Astrocyte of the spinal cord (primary cell): Measurements from ENCODE around the gene ALDH1A2.

ENCODE experiments used
- DNase-seq: peaks from one replicate; pipeline ENCODE4 v3.0.0; 2011; ENCODE audit warnings: low read depth, low spot score
- H3K4me3 ChIP-seq: 2 replicates; pipeline ENCODE4 v1.5.1; 2011; ENCODE audit warnings: low read depth, mild to moderate bottlenecking, low read length, moderate library complexity
- in situ Hi-C: cut with HindIII; loops from 2 replicates; pipeline ENCODE4 v1.10.0; 2017; ENCODE audit warnings: low sequenced_read_pairs
- TF ChIP-seq, protein P1 (sequence below): IDR thresholded peaks from 2 replicates; pipeline ENCODE4 v1.5.1; 2012; ENCODE audit warnings: low read depth, mild to moderate bottlenecking, low read length, inconsistent platforms

The ALDH1A2 gene

DNA sequence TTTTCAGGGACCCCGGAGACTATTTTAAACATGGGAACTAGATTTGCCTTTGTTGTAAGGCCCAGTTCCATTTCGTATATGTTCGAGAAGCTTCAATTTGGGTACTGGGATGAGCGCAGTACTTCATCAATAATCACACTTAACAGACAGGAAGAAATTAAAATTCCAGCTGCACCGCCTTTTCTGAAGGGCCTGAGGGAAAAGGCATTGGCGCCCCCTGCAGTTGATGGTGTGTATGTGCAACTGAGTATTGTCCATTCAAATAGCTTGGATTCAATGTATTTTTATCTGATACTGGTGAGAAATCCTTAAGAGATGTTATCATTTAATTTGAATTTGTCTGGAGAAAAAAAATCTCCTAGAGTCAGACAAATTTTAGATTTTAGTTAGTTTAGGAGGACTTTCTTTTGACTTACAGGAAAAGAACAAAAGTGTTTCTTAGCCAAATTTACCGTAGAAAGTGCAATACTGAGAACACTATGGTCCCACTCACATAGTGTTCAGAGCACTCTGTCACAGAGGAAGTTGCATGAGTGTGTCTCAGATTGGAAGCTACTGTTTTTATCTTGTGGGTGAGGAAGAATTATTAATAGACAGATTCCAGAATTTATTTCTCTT, 5.4 kb upstream of the ALDH1A2 start:
- H3K4me3 ChIP-seq = no peak overlapping the region
- TF ChIP-seq, protein P1, sequence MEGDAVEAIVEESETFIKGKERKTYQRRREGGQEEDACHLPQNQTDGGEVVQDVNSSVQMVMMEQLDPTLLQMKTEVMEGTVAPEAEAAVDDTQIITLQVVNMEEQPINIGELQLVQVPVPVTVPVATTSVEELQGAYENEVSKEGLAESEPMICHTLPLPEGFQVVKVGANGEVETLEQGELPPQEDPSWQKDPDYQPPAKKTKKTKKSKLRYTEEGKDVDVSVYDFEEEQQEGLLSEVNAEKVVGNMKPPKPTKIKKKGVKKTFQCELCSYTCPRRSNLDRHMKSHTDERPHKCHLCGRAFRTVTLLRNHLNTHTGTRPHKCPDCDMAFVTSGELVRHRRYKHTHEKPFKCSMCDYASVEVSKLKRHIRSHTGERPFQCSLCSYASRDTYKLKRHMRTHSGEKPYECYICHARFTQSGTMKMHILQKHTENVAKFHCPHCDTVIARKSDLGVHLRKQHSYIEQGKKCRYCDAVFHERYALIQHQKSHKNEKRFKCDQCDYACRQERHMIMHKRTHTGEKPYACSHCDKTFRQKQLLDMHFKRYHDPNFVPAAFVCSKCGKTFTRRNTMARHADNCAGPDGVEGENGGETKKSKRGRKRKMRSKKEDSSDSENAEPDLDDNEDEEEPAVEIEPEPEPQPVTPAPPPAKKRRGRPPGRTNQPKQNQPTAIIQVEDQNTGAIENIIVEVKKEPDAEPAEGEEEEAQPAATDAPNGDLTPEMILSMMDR = peak; percentile 95
- in situ Hi-C loops = no loop called here
- DNase-seq = peak; percentile 63

DNA sequence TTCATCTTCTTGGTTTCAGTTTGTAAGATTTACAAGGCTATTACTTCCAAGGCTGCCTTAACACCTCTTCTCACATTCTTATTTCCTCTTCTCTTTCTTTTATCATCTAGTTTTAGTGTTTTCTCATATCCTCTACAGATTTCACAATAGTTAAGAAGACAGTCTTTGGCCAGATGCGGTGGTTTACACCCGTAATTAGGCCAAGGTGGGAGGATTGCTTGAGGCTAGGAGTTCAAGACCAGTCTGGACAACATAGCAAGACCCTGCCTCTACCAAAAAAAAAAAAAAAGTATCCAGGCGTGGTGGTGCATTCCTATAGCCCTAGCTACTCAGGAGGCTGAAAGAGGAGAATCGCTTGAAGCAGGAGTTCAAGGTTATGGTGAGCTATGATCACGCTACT, 3.5 kb upstream of the ALDH1A2 start:
- H3K4me3 ChIP-seq = no peak overlapping the region
- in situ Hi-C loops = no loop called here
- TF ChIP-seq, protein P1 = no peak
- no peak for DNase-seq

DNA sequence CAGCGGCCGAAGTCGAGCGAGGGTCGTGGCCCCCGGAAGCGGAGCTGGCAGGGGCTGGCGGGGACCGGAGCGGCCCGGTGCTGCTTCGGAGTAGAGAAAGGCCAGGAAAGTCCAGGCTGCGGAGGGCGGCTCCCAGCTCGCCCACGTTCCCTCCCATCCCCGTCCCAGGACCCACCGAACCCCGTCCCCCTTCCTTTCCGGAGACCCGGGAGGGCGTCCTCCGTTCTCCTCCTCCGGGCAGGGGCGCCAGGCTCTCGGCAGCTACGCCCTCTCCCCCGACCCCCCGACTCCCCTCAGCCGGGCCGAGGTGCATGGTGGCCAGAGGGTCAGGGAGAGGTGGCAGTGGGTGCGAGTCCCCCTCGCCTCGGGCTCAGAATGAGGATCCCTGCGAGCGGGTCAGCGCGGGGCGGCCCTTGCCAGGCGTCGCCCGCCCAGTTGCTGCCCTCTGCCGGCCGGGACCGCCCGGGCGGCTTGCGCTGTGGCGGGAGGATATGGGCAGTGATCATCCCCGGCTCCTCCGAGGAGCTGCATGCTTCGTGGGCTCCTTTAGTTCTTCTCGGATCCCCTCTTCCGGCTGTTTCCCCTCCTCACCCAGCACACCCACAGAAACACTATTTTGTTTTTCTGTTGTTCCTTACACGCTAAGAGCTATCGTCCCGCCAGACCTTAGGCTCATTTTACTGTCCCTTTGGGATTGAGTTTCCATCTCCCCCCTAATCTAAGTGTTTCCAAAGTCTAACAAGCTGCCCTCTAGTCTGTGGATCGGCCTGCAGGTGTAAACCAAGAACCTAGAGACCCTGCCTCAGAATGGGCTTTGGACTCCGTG, 744 bp upstream of the ALDH1A2 start:
- H3K4me3 ChIP-seq = peak overlapping the region; percentile 31
- peak; percentile 38 for DNase-seq
- in situ Hi-C loops = no loop called here
- TF ChIP-seq, protein P1 = peak; percentile 83

- no peak for DNase-seq
- in situ Hi-C loops = no loop called here
- no peak overlapping the region for H3K4me3 ChIP-seq
- TF ChIP-seq, protein P1 = no peak
Measured at GRCh38 chr15:58064980-58065444, 499 bp downstream of the ALDH1A2 start.

DNA sequence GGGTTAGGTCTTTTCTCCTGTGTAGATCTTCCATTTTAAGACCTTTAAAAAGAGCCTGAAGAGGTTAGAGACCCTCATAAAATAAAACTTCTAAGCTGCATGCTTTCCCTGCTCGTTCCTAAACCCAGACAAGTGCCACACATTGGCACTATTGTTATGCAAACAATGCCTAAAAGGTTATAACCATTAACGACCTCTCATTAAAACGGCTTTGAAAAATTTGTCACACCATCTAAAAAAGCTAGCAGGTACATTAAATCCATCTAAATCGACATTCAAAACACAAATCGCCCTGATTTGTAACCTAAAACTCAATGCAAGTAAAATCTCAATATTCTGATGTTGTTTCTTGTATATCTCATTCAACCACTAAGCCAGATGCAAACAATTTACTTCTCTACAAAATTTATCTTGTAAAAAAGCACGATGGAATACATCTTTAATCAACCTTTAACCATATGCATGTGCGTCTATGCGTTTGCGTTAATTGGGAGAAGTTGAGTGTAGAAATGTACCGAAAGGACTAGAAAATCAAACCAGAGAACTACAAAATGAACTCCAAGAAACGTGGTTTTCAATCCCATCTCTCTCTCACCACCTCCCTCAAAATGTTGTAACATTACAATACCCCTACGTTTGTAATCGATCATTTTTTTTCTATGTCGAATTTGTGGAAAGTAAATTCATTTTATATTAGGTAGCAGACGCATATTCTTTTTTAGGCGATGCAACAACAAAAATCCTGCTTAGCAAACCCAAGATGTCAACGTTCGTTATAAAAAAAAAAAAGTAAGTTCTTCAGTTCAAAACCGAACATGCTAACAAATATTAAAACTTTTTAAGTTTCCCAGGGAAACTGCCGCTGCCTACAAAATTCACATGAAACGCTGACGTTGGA, 1.2 kb downstream of the ALDH1A2 start:
- in situ Hi-C loops = no loop called here
- DNase-seq = peak; percentile 27
- no peak overlapping the region for H3K4me3 ChIP-seq
- TF ChIP-seq, protein P1 = no peak

DNA sequence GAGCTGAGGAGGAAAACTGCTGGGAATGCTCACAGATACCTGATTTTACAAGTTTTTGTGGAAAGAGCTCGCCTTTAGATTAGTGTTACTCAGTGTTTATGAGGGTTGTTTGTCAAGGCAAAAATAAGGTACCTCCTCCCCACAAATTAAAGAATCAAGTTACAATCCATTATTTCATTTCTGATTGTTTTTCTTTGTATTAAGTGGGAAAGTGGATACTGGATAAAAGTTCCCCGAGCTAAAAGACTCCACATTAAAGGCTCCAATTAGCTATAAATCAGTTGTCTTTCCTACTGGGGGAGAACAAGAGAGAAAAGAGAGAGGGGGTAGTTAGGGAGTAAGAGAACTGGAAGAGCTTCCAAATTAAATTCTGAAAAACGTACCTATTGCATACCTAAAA, 1.9 kb downstream of the ALDH1A2 start:
- in situ Hi-C loops = no loop called here
- TF ChIP-seq, protein P1 = no peak
- no peak for DNase-seq
- H3K4me3 ChIP-seq = no peak overlapping the region
